ENCODE measurements around the gene URI1. TPM values are rescaled to one million over a fixed set of nuclear protein-coding genes. Genes with fewer than 3 reads are reported as not detected.

URI1 gene
- total and polyA plus RNA-seq, 2 donors (not counting 1 experiment from before 2014, with no cell fraction given) = 21.3 to 54.2 TPM

GRCh38 chr19:29969891-29970290 lies 27.9 kb downstream of the URI1 start:
- peaks cover 65% of the 10 kb centered on the region for H4K20me1 ChIP-seq (ENCODE audit: control insufficient read depth, insufficient read depth, low read length, poor library complexity, severe bottlenecking)
- H3K9me3 Mint-ChIP-seq (ENCODE audit: insufficient read depth) = no peaks in the 10 kb centered on the region
- H3K4me3 Mint-ChIP-seq = no peak overlapping the region

GRCh38 chr19:29971002-29971401 lies 29.0 kb downstream of the URI1 start:
- ChIA-PET POLR2A (no interaction called here), CTCF (interaction anchor here (0.9 to 1.3 kb wide), 3 partner anchors 13 to 255 kb away, joined by 3 to 4 read pairs (median 3); no protein-coding TSS in a partner anchor)
- Histone ChIP-seq H3K36me3 (replicated peaks in 1 of 2; ENCODE audit: control extremely low read depth in 1 of 2, control insufficient read depth in 1 of 2, extremely low read depth in 1 of 2, insufficient read depth in 2 of 2, low read length in 1 of 2) (peaks cover 0 to 1% of the 10 kb centered on the region in 2 experiments), H3K27me3 (replicated peaks in 1 of 4; ENCODE audit: control extremely low read depth in 1 of 4, control insufficient read depth in 3 of 4, insufficient read depth in 4 of 4, low read length in 3 of 4) (no peaks in the 10 kb centered on the region), H4K20me1 (ENCODE audit: control insufficient read depth, insufficient read depth, low read length, poor library complexity, severe bottlenecking) (peaks cover 63% of the 10 kb centered on the region), H3K4me2 (replicated peaks; ENCODE audit: low read depth, low read length, poor library complexity, severe bottlenecking) (no peak overlapping the region), H3K4me1 (ENCODE audit: control insufficient read depth in 2 of 2, insufficient read depth in 2 of 2, low read length in 2 of 2) (peaks cover 6 to 26% of the 10 kb centered on the region in 2 donors), H3K9ac (ENCODE audit: low read length) (no peak overlapping the region), H3K4me3 (ENCODE audit: control extremely low read depth in 1 of 5, extremely low read depth in 1 of 5, insufficient read depth in 1 of 5, low read depth in 2 of 5, low read length in 4 of 5) (no peak overlapping the region), H2AFZ (ENCODE audit: insufficient read depth, low read depth, low read length, poor library complexity, severe bottlenecking) (no peak overlapping the region), H3K79me2 (ENCODE audit: control insufficient read depth, insufficient read depth, low read length) (peaks cover 95% of the 10 kb centered on the region), H3K27ac (ENCODE audit: low read length in 2 of 2) (no peak overlapping the region), H3K9me3 (ENCODE audit: control extremely low read depth in 1 of 3, control insufficient read depth in 2 of 3, insufficient read depth in 1 of 3, low read length in 2 of 3) (no peaks in the 10 kb centered on the region)
- no peak overlapping the region for H3K27ac Mint-ChIP-seq
- H3K4me3 Mint-ChIP-seq = no peak overlapping the region
- no peak for TF ChIP-seq CTCF (IDR thresholded peaks at IDR 0.05)
- ATAC-seq (ENCODE audit: low read depth) = no peak
- H3K27me3 Mint-ChIP-seq = no peaks in the 10 kb centered on the region
- WGBS (ENCODE audit: insufficient coverage) = no CpG with 5 or more reads among the region's 2 CpGs
- DNase-seq = no peak
- intact Hi-C loops (cut with micrococcal nuclease) = no loop called here
- H3K4me1 Mint-ChIP-seq = peaks cover 55% of the 10 kb centered on the region
- no peaks in the 10 kb centered on the region for H3K9me3 Mint-ChIP-seq (ENCODE audit: insufficient read depth)

More at GRCh38 chr19:29969891-29970290, 27.9 kb downstream of the URI1 start:
- Histone ChIP-seq H3K27ac (ENCODE audit: low read length in 2 of 2) (no peak overlapping the region), H3K27me3 (replicated peaks in 1 of 4; ENCODE audit: control extremely low read depth in 1 of 4, control insufficient read depth in 3 of 4, insufficient read depth in 4 of 4, low read length in 3 of 4) (no peaks in the 10 kb centered on the region), H2AFZ (ENCODE audit: insufficient read depth, low read depth, low read length, poor library complexity, severe bottlenecking) (no peak overlapping the region), H3K79me2 (ENCODE audit: control insufficient read depth, insufficient read depth, low read length) (peaks cover 96% of the 10 kb centered on the region), H3K4me1 (ENCODE audit: control insufficient read depth in 2 of 2, insufficient read depth in 2 of 2, low read length in 2 of 2) (peaks cover 15 to 30% of the 10 kb centered on the region in 2 donors), H3K9ac (ENCODE audit: low read length) (no peak overlapping the region), H3K9me3 (ENCODE audit: control extremely low read depth in 1 of 3, control insufficient read depth in 2 of 3, insufficient read depth in 1 of 3, low read length in 2 of 3) (no peaks in the 10 kb centered on the region), H3K4me2 (replicated peaks; ENCODE audit: low read depth, low read length, poor library complexity, severe bottlenecking) (no peak overlapping the region), H3K4me3 (ENCODE audit: control extremely low read depth in 1 of 5, extremely low read depth in 1 of 5, insufficient read depth in 1 of 5, low read depth in 2 of 5, low read length in 4 of 5) (no peak overlapping the region), H3K36me3 (replicated peaks in 1 of 2; ENCODE audit: control extremely low read depth in 1 of 2, control insufficient read depth in 1 of 2, extremely low read depth in 1 of 2, insufficient read depth in 2 of 2, low read length in 1 of 2) (peaks cover 0 to 1% of the 10 kb centered on the region in 2 experiments)
- CTCF ChIA-PET = interaction anchor here (1.0 kb wide), 1 partner anchor 13 kb away, joined by 3 read pairs; no protein-coding TSS in a partner anchor
- TF ChIP-seq CTCF (IDR thresholded peaks at IDR 0.05) = no peak
- no peak for TF ChIP-seq EZH2 (IDR thresholded peaks at IDR 0.05; ENCODE audit: borderline replicate concordance, insufficient read depth, low read depth, low read length, poor library complexity, severe bottlenecking)
- no peak overlapping the region for H3K27ac Mint-ChIP-seq
- peaks cover 60% of the 10 kb centered on the region for H3K4me1 Mint-ChIP-seq
- WGBS (ENCODE audit: insufficient coverage) = no CpG with 5 or more reads among the region's 3 CpGs
- no peaks in the 10 kb centered on the region for H3K27me3 Mint-ChIP-seq
- DNase-seq = no peak
- ATAC-seq (ENCODE audit: low read depth) = no peak
- intact Hi-C loops (cut with micrococcal nuclease) = no loop called here
- POLR2A ChIA-PET = no interaction called here
